HG02938 (cell line): ENCODE data around the gene ZNF681.
"Not testable (repeated sequence)": the region's sequence is repeated elsewhere in the genome, so short reads cannot be mapped to it uniquely, and the experiment has no call there.

Source experiments
- ATAC-seq: cut with Tn5 transposase; IDR thresholded peaks from one replicate; pipeline ENCODE4 v1.9.1; 2021; ENCODE audit warnings: mild to moderate bottlenecking, moderate library complexity; ENCODE audit not compliant: unreplicated experiment

The ZNF681 gene

GRCh38 chr19:23698711-23699520 lies 59.8 kb downstream of the ZNF681 start:
- no peak for ATAC-seq

DNA sequence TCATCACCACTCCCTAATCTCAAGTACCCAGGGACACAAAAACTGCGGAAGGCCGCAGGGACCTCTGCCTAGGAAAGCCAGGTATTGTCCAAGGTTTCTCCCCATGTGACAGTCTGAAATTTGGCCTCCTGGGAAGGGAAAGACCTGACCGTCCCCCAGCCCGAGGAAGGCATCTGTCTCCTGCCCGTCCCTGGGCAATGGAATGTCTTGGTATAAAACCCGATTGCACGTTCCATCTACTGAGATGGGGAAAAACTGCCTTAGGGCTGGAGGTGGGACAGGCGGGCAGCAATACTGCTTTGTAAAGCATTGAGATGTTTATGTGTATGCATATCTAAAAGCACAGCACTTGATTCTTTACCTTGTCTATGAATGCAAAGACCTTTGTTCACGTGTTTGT lies 65.8 kb downstream of the ZNF681 start:
- ATAC-seq: not testable (repeated sequence)
